Endothelial cell (in vitro differentiated cells): ENCODE measurements around the gene BORCS5. TPM values are rescaled to one million over a fixed set of nuclear protein-coding genes. Genes with fewer than 3 reads are reported as not detected.

ENCODE experiments used
- DNase-seq: peaks from one replicate; pipeline ENCODE4 v3.0.0; 2021; ENCODE audit warnings: low spot score
- H3K27ac Mint-ChIP-seq: one replicate; pipeline ENCODE4 v1.8.0; 2021; ENCODE audit warnings: mixed read lengths, inconsistent platforms; ENCODE audit not compliant: unreplicated experiment
- H3K27me3 Mint-ChIP-seq: one replicate; pipeline ENCODE4 v1.8.0; 2021; ENCODE audit warnings: mild to moderate bottlenecking, moderate library complexity, mixed read lengths, inconsistent platforms; ENCODE audit not compliant: unreplicated experiment
- H3K36me3 Mint-ChIP-seq: one replicate; pipeline ENCODE4 v1.8.0; 2021; ENCODE audit warnings: mild to moderate bottlenecking, low read depth, mixed read lengths, inconsistent platforms; ENCODE audit not compliant: unreplicated experiment
- H3K4me1 Mint-ChIP-seq: one replicate; pipeline ENCODE4 v1.8.0; 2021; ENCODE audit warnings: mild to moderate bottlenecking, mixed read lengths, inconsistent platforms; ENCODE audit not compliant: unreplicated experiment
- H3K4me3 Mint-ChIP-seq: one replicate; pipeline ENCODE4 v1.8.0; 2021; ENCODE audit warnings: mild to moderate bottlenecking, mixed read lengths, inconsistent platforms; ENCODE audit not compliant: unreplicated experiment
- H3K9me3 Mint-ChIP-seq: one replicate; pipeline ENCODE4 v1.8.0; 2021; ENCODE audit warnings: mixed read lengths, inconsistent platforms; ENCODE audit not compliant: unreplicated experiment
- total RNA-seq: library from RNA; stranded (reverse); fragmentation: NEBNext Ultra II Directional; extraction: Animal tissue kit (Norgen Biotek cat#: 25700); gene quantifications from one replicate; pipeline ENCODE4 v1.2.1, GENCODE V29; 2021; ENCODE audit not compliant: unreplicated experiment
- TF ChIP-seq, protein P1 (sequence below): fragments of 200-600 bp; sonication (generic); IDR thresholded peaks from one replicate; pipeline ENCODE4 v1.5.0; 2021; ENCODE audit warnings: antibody characterized with exemption; ENCODE audit not compliant: unreplicated experiment

Gene BORCS5
- total RNA-seq, 1 donor from 2014 or later, result 10.4 TPM

DNA sequence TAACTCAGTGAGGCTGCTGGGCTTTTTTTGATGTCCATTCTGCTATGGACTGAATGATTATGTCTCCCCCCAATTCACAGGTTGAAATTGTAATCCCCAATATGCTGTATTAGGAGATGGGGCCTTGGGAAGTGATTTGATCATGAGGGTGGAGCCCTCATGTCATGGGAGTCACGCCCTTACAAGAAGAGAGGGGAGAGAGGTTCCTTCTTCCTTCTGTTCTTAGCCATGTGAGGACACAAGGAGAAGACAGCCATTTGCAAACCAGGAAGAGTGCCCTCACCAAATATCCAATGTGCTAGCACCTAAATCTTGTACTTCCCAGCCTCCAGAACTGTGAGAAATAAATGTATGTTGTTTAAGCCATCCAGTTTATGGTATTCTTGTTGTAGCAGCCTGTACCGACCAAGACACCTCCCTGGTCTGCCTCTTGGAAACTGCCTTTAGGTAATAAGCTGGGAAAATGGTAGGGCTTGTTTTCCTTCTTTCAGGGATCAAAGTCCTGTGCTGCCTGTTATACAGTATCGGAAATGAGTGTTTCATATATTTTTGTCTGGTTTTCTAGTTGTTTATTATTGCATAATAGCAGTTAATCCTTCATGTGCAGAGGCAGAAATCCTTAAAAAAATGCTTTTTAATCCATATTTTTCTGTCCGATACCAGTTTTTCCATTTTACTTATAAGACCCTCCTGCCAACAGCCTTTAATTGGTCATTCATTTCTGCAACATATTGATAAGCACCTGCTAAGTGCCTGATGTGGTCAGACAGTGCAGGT lies 16.3 kb downstream of the BORCS5 start:
- no peak for DNase-seq
- no peak overlapping the region for H3K27ac Mint-ChIP-seq
- no peak overlapping the region for H3K4me3 Mint-ChIP-seq
- H3K9me3 Mint-ChIP-seq, result no peaks in the 10 kb centered on the region
- H3K36me3 Mint-ChIP-seq, result peaks cover 3% of the 10 kb centered on the region
- H3K4me1 Mint-ChIP-seq, result no peaks in the 10 kb centered on the region
- TF ChIP-seq, protein P1, sequence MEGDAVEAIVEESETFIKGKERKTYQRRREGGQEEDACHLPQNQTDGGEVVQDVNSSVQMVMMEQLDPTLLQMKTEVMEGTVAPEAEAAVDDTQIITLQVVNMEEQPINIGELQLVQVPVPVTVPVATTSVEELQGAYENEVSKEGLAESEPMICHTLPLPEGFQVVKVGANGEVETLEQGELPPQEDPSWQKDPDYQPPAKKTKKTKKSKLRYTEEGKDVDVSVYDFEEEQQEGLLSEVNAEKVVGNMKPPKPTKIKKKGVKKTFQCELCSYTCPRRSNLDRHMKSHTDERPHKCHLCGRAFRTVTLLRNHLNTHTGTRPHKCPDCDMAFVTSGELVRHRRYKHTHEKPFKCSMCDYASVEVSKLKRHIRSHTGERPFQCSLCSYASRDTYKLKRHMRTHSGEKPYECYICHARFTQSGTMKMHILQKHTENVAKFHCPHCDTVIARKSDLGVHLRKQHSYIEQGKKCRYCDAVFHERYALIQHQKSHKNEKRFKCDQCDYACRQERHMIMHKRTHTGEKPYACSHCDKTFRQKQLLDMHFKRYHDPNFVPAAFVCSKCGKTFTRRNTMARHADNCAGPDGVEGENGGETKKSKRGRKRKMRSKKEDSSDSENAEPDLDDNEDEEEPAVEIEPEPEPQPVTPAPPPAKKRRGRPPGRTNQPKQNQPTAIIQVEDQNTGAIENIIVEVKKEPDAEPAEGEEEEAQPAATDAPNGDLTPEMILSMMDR, result no peak
- no peaks in the 10 kb centered on the region for H3K27me3 Mint-ChIP-seq

DNA sequence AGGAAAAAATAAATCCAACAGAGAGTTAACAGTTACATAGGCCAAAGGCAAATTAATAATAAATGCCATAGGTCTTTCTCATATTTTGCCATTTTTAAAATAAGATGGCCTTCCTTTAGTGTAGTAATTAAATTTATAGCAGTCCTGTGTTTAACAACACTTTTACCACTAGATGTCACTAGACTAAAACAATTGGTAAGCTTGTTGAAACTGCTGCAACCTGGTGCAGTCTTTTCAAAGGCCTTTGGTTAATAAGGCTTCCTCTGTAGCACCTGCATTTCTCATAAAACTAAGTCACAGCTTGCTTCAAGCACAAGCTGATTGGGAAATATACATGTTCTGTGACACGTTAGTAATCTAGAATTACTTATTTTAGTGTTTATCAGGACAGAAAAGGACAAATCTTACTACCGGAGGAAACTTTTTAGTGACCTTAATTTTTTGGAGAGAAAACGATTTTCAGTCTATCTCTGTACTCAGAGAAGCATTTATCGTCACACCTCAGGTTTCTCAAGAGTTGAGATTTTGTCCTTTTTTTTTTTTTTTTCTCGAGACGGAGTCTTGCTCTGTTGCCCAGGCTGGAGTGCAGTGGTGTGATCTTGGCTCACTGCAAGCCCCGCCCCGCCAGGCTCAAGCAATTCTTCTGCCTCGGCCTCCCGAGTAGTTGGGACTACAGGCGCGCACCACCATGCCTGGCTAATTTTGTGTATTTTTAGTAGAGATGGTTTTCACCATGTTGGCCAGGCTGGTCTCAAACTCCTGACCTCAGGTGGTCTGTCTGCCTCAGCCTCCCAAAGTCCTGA lies 20.0 kb downstream of the BORCS5 start:
- Mint-ChIP-seq H3K4me1 (peaks cover 4% of the 10 kb centered on the region), H3K9me3 (no peaks in the 10 kb centered on the region), H3K4me3 (no peak overlapping the region), H3K27me3 (no peaks in the 10 kb centered on the region), H3K27ac (no peak overlapping the region), H3K36me3 (peaks cover 3% of the 10 kb centered on the region)
- TF ChIP-seq, protein P1, result peak; percentile 69
- DNase-seq, result no peak

DNA sequence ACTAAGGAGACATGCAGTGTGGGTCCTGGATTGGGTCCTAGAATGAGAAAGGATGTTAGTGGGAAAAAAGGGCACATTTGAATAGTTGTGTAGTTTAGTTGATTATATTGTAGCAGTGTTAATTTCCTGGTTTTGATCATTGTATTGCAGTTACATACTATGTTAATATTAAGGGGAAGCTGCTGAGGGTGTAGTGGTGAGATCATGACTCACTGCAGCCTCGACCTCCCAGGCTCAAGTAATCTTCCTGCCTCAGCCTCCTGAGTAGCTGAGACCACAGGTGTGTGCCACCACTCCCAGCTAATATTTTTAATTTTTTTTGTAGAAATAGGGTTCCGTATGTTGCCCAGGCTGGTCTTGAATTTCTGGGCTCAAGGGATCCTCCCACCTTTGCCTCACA lies 21.7 kb downstream of the BORCS5 start:
- H3K27me3 Mint-ChIP-seq, result peaks cover 1% of the 10 kb centered on the region
- no peak overlapping the region for H3K4me3 Mint-ChIP-seq
- H3K4me1 Mint-ChIP-seq, result peaks cover 5% of the 10 kb centered on the region
- H3K27ac Mint-ChIP-seq, result no peak overlapping the region
- no peaks in the 10 kb centered on the region for H3K9me3 Mint-ChIP-seq
- no peak for DNase-seq
- H3K36me3 Mint-ChIP-seq, result peaks cover 2% of the 10 kb centered on the region
- TF ChIP-seq, protein P1, result no peak

DNA sequence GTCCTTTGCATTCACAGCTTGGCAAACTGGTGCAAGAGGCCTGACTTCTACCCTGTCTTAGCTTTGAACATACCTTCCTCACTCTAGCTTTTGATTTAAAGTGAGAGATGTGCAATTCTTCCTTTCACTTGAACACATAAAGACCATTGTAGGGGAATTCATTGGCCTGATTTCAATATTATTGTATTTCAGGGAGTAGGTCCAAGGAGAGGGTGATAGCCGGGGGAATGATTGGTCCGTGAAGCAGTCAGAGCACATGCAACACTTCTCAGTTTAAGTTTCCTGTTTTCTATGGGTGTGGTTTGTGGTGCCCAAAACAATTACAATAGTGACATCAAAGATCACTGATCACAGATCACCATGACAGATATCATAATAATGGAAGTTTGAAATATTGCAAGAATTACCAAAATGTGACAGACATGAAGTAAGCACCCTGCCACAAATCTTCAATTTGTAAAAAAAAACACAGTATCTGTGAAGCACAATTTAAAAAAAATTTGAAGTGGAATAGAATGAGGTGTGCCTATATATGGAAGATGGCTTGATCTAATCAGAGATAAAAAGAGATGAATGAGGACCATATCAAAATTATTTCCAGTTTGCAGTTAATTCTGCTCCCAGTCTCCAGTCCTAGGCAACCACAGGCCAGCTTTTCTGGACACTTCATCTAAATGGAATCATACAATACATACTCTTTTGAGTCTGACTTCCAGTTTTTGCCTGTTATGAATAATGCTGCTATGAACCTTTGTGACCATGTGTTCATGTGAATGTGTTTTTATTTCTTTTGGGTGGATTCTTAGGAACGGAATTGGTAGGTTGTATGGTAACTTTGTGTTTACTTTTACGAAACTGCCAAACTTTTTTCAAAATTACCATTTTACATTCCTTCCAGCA lies 23.2 kb downstream of the BORCS5 start:
- Mint-ChIP-seq H3K9me3 (no peaks in the 10 kb centered on the region), H3K27me3 (peaks cover 1% of the 10 kb centered on the region), H3K27ac (no peak overlapping the region)

More for the DNA sequence above, 23.2 kb downstream of the BORCS5 start:
- no peaks in the 10 kb centered on the region for H3K36me3 Mint-ChIP-seq
- DNase-seq, result no peak
- TF ChIP-seq, protein P1, result no peak
- H3K4me3 Mint-ChIP-seq, result no peak overlapping the region
- H3K4me1 Mint-ChIP-seq, result peaks cover 16% of the 10 kb centered on the region
